ENCODE results near the gene GRM4. TPM values are rescaled to one million over a fixed set of nuclear protein-coding genes. Genes with fewer than 3 reads are reported as not detected.

GRM4 gene
- total RNA-seq, 4 donors from 2014 or later, result 0.19 TPM; not detected in 3

- intact Hi-C loops (cut with DNase I; ENCODE audit: low total_unique reads), result no loop called here
- DNase-seq (ENCODE audit: low spot score in 2 of 2), result no peak
- WGBS, 2 donors, result 50 to 59% methylated on average over 21 to 22 of the region's 23 CpGs
- H3K4me3 ChIP-seq (ENCODE audit: low read depth, poor library complexity, severe bottlenecking), result no peak overlapping the region
- TF ChIP-seq CTCF (IDR thresholded peaks at IDR 0.05), result no peak
- TF ChIP-seq POLR2A (IDR thresholded peaks at IDR 0.05), result no peak
Observed at GRCh38 chr6:34143196-34143883, 2.5 kb downstream of the GRM4 start.

GRCh38 chr6:34142061-34142998, 3.6 kb downstream of the GRM4 start:
- intact Hi-C loops (cut with DNase I; ENCODE audit: low total_unique reads), result no loop called here
- H3K4me3 ChIP-seq (ENCODE audit: low read depth, poor library complexity, severe bottlenecking), result no peak overlapping the region
- 24 to 28% methylated on average over 29 of the region's 29 CpGs for WGBS, 2 donors
- no peak for TF ChIP-seq POLR2A (IDR thresholded peaks at IDR 0.05)
- TF ChIP-seq CTCF (IDR thresholded peaks at IDR 0.05), result no peak
- DNase-seq (ENCODE audit: low spot score in 2 of 2), result no peak

- intact Hi-C loops (cut with DNase I; ENCODE audit: low total_unique reads), result no loop called here
- no peak overlapping the region for H3K4me3 ChIP-seq (ENCODE audit: low read depth, poor library complexity, severe bottlenecking)
- 83 to 92% methylated on average over 5 of the region's 5 CpGs for WGBS, 2 donors
- TF ChIP-seq CTCF (IDR thresholded peaks at IDR 0.05) (no peak), POLR2A (IDR thresholded peaks at IDR 0.05) (no peak)
- no peak for DNase-seq (ENCODE audit: low spot score in 2 of 2)
Observed at GRCh38 chr6:34140075-34140474, 5.8 kb downstream of the GRM4 start.

- no peak for DNase-seq (ENCODE audit: low spot score in 2 of 2)
- no peak for TF ChIP-seq CTCF (IDR thresholded peaks at IDR 0.05)
- no peak for TF ChIP-seq POLR2A (IDR thresholded peaks at IDR 0.05)
- H3K4me3 ChIP-seq (ENCODE audit: low read depth, poor library complexity, severe bottlenecking), result no peak overlapping the region
- intact Hi-C loops (cut with DNase I; ENCODE audit: low total_unique reads), result no loop called here
- WGBS, 2 donors, result 39 to 46% methylated on average over 5 of the region's 5 CpGs
Observed at GRCh38 chr6:34138914-34139510, 6.9 kb downstream of the GRM4 start.

GRCh38 chr6:34138191-34138590, 7.7 kb downstream of the GRM4 start:
- DNase-seq (ENCODE audit: low spot score in 2 of 2), result no peak
- no peak for TF ChIP-seq POLR2A (IDR thresholded peaks at IDR 0.05)
- no peak for TF ChIP-seq CTCF (IDR thresholded peaks at IDR 0.05)
- 63 to 80% methylated on average over 4 of the region's 4 CpGs for WGBS, 2 donors
- intact Hi-C loops (cut with DNase I; ENCODE audit: low total_unique reads), result no loop called here
- no peak overlapping the region for H3K4me3 ChIP-seq (ENCODE audit: low read depth, poor library complexity, severe bottlenecking)
